ENCODE measurements around the gene FCHSD2. TPM values are rescaled to one million over a fixed set of nuclear protein-coding genes. Genes with fewer than 3 reads are reported as not detected.

The FCHSD2 gene
- total and polyA plus RNA-seq, 2 of the 8 experiments (the other 6 are each of a cell fraction or from before 2014, with no cell fraction given): 4.1 to 7.8 TPM

DNA sequence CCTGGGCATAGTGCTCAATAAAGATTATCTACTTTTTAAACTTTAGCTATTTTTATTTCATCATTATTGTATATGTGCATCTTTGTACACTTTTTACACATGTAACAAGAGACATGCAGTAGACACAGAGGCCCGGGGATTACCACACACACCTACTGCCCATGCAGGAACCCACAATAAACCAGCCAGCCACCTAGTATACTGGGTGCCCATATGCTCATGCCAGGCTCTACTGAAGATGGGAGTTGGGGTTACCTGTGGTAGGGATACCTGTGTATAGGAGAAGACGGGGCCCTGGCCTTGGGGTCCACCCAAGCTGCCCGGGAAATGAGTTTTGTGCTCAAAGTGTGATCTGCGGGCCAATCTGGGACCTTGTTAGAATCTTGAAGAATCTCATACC, 44.8 kb upstream of the FCHSD2 start:
- WGBS, 2 experiments (ENCODE audit: extremely low coverage in 1 of 2, insufficient coverage in 1 of 2, insufficient read length in 1 of 2, insufficient replicate concordance in 2 of 2, low coverage in 1 of 2, low lambda C conversion rate in 2 of 2, missing lambda C conversion rate in 1 of 2): 58% methylated on average over 4 of the region's 4 CpGs; no CpG with 5 or more reads in 1 of the 2 experiments
- Histone ChIP-seq H2AK5ac (ENCODE audit: low read depth, low read length) (no peak overlapping the region), H3K23me2 (ENCODE audit: low read depth, low read length) (no peaks in the 10 kb centered on the region), H2BK15ac (ENCODE audit: low read length) (no peak overlapping the region), H2BK12ac (ENCODE audit: low read depth, low read length) (no peak overlapping the region), H2AFZ (ENCODE audit: low read length) (no peak overlapping the region), H3K4me2 (ENCODE audit: insufficient read depth in 1 of 2, low read depth in 2 of 2, low read length in 2 of 2) (no peak overlapping the region), H4K91ac (replicated peaks; ENCODE audit: insufficient read length, low read length) (no peak overlapping the region), H3K14ac (ENCODE audit: insufficient read length) (no peak overlapping the region), H2BK120ac (replicated peaks; ENCODE audit: low read depth, low read length) (no peak overlapping the region), H4K20me1 (replicated peaks in 1 of 2; ENCODE audit: control insufficient read depth in 1 of 2, insufficient read depth in 2 of 2, low read length in 2 of 2) (no peaks in the 10 kb centered on the region), H3K79me2 (ENCODE audit: control insufficient read depth in 1 of 2, insufficient read depth in 2 of 2, low read length in 2 of 2) (no peaks in the 10 kb centered on the region), H3K27ac (ENCODE audit: low read depth, low read length) (no peak overlapping the region), H3K27me3 (replicated peaks in 1 of 4; ENCODE audit: control insufficient read depth in 3 of 4, extremely low read depth in 1 of 4, insufficient read depth in 3 of 4, low read length in 3 of 4) (no peaks in the 10 kb centered on the region), H2BK20ac (ENCODE audit: low read length) (no peak overlapping the region), H4K8ac (ENCODE audit: extremely low read depth, insufficient read depth, low read length) (no peak overlapping the region; the same call in 1 of the 2 replicates), H3K79me1 (ENCODE audit: low read depth, low read length) (no peaks in the 10 kb centered on the region), H3K9ac (replicated peaks in 1 of 4; ENCODE audit: extremely low read depth in 1 of 4, low read depth in 3 of 4, low read length in 3 of 4) (no peak overlapping the region), H3K18ac (ENCODE audit: extremely low read depth, low read length) (no peak overlapping the region), H3K4me1 (replicated peaks in 1 of 4; ENCODE audit: control insufficient read depth in 3 of 4, insufficient read depth in 4 of 4, low read length in 3 of 4) (no peaks in the 10 kb centered on the region), H3K9me3 (ENCODE audit: insufficient read depth in 2 of 2, low read depth in 1 of 2, low read length in 1 of 2) (no peaks in the 10 kb centered on the region), H3K4me3 (ENCODE audit: extremely low read depth in 1 of 4, insufficient read depth in 2 of 4, low read depth in 3 of 4, low read length in 4 of 4) (no peak overlapping the region), H3K4ac (replicated peaks; ENCODE audit: insufficient read length, low read depth, low read length) (no peak overlapping the region), H3K36me3 (ENCODE audit: control insufficient read depth in 2 of 4, insufficient read depth in 4 of 4, low read length in 3 of 4) (no peaks in the 10 kb centered on the region), H3K23ac (ENCODE audit: insufficient read length) (no peak overlapping the region), H4K5ac (ENCODE audit: insufficient read length, low read depth, low read length) (no peak overlapping the region), H3K56ac (replicated peaks; ENCODE audit: insufficient read length, low read depth, low read length) (no peak overlapping the region), H2BK5ac (ENCODE audit: low read depth, low read length) (no peak overlapping the region)
- ChIA-PET CTCF (ENCODE audit: partially characterized antibody) (interaction anchor here (0.9 to 14.5 kb wide), 22 partner anchors 8 to 462 kb away, joined by 3 to 451 read pairs (median 7); no protein-coding TSS in a partner anchor), POLR2A (ENCODE audit: partially characterized antibody) (interaction anchor here (1.4 kb wide), 1 partner anchor 32 kb away, joined by 3 read pairs; no protein-coding TSS in a partner anchor)
- FAIRE-seq (no peak), DNase-seq (ENCODE audit: low read depth in 1 of 2, low spot score in 2 of 2) (no peak)
- TF ChIP-seq JUN (IDR thresholded peaks at IDR 0.05; ENCODE audit: low read depth, low read length): no peak
- no peak for TF ChIP-seq CREB1 (IDR thresholded peaks at IDR 0.05)
- no peak for TF ChIP-seq CEBPB (IDR thresholded peaks at IDR 0.05; ENCODE audit: low read depth, low read length)
- no peak for TF ChIP-seq TEAD4 (IDR thresholded peaks at IDR 0.05; ENCODE audit: low read depth, low read length)
